Gastrocnemius medialis (tissue), 4 donors: ENCODE measurements around the gene HOXA7. TPM values are rescaled to one million over a fixed set of nuclear protein-coding genes. Genes with fewer than 3 reads are reported as not detected.

Experiments
- ATAC-seq, 2 donors: fragments of 150-250 bp; one replicate each; pipeline ENCODE4 v1.9.1; 2016
- DNase-seq, 2 donors: peaks; one replicate each; pipeline ENCODE4 v3.0.0-alpha.2; 2019
- H3K27ac ChIP-seq, 4 donors: fragments of 200-600 bp; sonication (generic); 1 replicate in 1 of 4; 2 replicates in 3 of 4; pipeline ENCODE4 v1.5.1; 2016 to 2018; ENCODE audit warnings: mild to moderate bottlenecking in 2 of 4, moderate library complexity in 1 of 4
- H3K27me3 ChIP-seq, 3 donors: fragments of 200-600 bp; sonication (generic) in 2 of 3; 1 replicate in 1 of 3; 2 replicates in 2 of 3; pipeline versions ENCODE4 v1.5.1 to v1.6.0; 2016 to 2019; ENCODE audit warnings: mild to moderate bottlenecking in 1 of 3, moderate library complexity in 1 of 3
- H3K36me3 ChIP-seq, 2 donors: fragments of 200-600 bp; sonication (generic) in 1 of 2; one replicate each; pipeline ENCODE4 v1.5.1; 2017 to 2018
- H3K4me1 ChIP-seq, 2 donors: fragments of 200-600 bp; sonication (generic) in 1 of 2; one replicate each; pipeline ENCODE4 v1.5.1; 2016 to 2017; ENCODE audit warnings: mild to moderate bottlenecking in 2 of 2
- H3K4me3 ChIP-seq, 4 donors: fragments of 200-600 bp; sonication (generic) in 3 of 4; 1 replicate in 1 of 4; 2 replicates in 3 of 4; pipeline ENCODE4 v1.5.1; 2016 to 2019; ENCODE audit warnings: mild to moderate bottlenecking in 2 of 4
- H3K9me3 ChIP-seq, 3 donors: fragments of 200-600 bp; sonication (generic) in 2 of 3; 1 replicate in 1 of 3; 2 replicates in 2 of 3; pipeline ENCODE4 v1.5.1; 2016 to 2019
- POLR2A ChIP-seq, 2 donors: fragments of 450-650 bp; IDR thresholded peaks; one replicate each; pipeline ENCODE4 v1.6.1; 2017; ENCODE audit warnings: antibody characterized with exemption in 2 of 2, mild to moderate bottlenecking in 2 of 2, moderate library complexity in 2 of 2
- in situ Hi-C, 4 donors: fragments of 200-750 bp; cut with MboI; loops; one replicate each; pipeline versions ENCODE4 v1.15.0 to v1.8.0; 2017; ENCODE audit warnings: low sequenced_read_pairs in 4 of 4
- intact Hi-C: fragments of 100-400 bp; cut with DNase I; formaldehyde crosslinking; loops from one replicate; pipeline ENCODE4 v1.15.1; 2023; ENCODE audit warnings: low total_unique reads
- total RNA-seq, 4 donors: library from RNA; depleted of rRNA; stranded (reverse); fragments of >200 nt; gene quantifications; one replicate each; pipeline versions ENCODE4 v1.1.0 to v1.2.3, GENCODE V29; 2016
- TF ChIP-seq, protein P1 (sequence below), 5 experiments: fragments of 450-650 bp in 3 of 5; fragments of 200-600 bp in 2 of 5; sonication (generic) in 2 of 5; IDR thresholded peaks in 4 of 5; conservative IDR thresholded peaks in 1 of 5; 1 replicate in 4 of 5; 2 replicates in 1 of 5; pipeline ENCODE4 v1.5.1; 2016 to 2019; ENCODE audit warnings: antibody characterized with exemption in 5 of 5, mild to moderate bottlenecking in 3 of 5, moderate library complexity in 3 of 5

HOXA7 gene
- total RNA-seq, 4 donors from 2014 or later, result 5.3 to 12.8 (median 8.6) TPM

DNA sequence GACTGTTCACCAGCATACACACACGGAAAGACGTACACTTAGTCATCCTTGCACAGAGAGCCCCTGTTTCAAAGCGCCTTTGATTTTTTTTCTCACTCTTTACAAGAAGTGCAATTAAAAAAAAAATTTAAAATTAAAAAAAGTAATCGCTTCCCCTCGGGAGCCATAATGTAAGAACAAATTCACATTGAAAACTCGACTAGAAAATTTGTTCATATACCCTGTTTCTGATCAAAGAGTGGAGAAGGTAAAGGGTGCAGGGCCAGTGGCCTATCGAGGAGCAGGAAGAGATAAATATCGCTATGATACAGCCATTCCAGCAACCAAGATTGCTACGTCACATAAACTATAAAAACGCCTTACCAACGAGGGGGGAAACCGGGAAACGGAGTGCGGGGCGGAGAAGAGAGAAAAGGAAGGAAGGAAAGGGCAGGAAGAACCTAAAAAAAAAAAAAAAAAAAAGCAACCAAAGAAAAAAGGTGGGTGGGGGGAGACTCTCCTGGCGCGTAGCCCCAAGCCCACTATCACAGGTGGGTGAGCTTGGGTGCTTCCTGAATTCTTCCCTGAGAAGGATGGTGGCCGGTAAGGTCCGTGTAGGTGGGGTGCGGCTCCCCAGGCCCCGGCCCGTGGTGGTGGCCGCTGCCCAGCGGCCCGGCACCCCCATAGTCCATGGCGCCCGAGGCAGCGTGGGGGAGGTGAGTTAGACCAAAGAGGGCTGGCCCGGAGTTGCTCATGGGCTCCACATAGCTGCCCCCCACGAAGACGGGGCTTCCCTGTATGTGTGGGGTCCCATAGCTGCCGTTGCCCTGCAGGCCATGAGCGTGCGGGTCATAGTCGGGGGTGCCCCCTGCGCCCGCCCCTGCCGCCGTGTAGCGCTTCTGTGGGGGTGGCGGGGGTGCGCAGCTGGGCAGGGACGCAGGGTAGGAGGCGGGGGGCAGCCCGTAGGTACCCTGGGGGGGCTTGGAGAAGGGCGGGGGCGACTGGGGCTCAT lies 48.8 kb downstream of the HOXA7 start:
- H3K27me3 ChIP-seq, result no peaks in the 10 kb centered on the region
- no peaks in the 10 kb centered on the region for H3K36me3 ChIP-seq
- DNase-seq (no peak), ATAC-seq (no peak)
- TF ChIP-seq POLR2A (IDR thresholded peaks at IDR 0.05), result no peak
- TF ChIP-seq, protein P1, sequence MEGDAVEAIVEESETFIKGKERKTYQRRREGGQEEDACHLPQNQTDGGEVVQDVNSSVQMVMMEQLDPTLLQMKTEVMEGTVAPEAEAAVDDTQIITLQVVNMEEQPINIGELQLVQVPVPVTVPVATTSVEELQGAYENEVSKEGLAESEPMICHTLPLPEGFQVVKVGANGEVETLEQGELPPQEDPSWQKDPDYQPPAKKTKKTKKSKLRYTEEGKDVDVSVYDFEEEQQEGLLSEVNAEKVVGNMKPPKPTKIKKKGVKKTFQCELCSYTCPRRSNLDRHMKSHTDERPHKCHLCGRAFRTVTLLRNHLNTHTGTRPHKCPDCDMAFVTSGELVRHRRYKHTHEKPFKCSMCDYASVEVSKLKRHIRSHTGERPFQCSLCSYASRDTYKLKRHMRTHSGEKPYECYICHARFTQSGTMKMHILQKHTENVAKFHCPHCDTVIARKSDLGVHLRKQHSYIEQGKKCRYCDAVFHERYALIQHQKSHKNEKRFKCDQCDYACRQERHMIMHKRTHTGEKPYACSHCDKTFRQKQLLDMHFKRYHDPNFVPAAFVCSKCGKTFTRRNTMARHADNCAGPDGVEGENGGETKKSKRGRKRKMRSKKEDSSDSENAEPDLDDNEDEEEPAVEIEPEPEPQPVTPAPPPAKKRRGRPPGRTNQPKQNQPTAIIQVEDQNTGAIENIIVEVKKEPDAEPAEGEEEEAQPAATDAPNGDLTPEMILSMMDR (IDR thresholded peaks at IDR 0.05 in 4 of 5, conservative IDR thresholded peaks at IDR 0.05 in 1 of 5), result no peak
- peak overlapping the region; percentile 30 to 65 (median 44) for H3K4me3 ChIP-seq
- intact Hi-C loops (no loop called here), in situ Hi-C loops (no loop called here)
- H3K27ac ChIP-seq, result peak overlapping the region; percentile 67 to 78 (median 76)
- H3K4me1 ChIP-seq, result peaks cover 21 to 33% of the 10 kb centered on the region in 2 donors
- H3K9me3 ChIP-seq, result no peaks in the 10 kb centered on the region

DNA sequence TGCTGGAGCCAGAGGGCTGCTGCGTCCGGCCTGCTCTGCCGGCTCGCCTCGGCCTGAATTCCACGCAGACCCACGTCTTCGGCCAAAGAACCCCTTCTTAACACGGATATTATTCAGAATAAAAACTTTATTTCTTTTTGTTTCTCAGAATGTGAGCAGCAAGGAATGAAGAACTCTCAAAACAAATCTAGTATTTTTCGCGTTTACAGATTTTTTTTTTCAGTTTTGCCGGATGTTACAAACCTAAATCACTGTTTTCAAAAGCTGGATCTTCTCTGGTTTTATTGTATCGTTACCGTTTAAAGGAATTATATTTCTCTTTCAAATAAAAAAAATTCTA lies 49.6 kb downstream of the HOXA7 start:
- DNase-seq (no peak), ATAC-seq (no peak)
- Histone ChIP-seq H3K36me3 (no peaks in the 10 kb centered on the region), H3K27ac (peak overlapping the region; percentile 65 to 78 (median 76)), H3K27me3 (no peaks in the 10 kb centered on the region), H3K9me3 (no peaks in the 10 kb centered on the region), H3K4me1 (peaks cover 14 to 25% of the 10 kb centered on the region in 2 donors), H3K4me3 (peak overlapping the region; percentile 52 to 65 (median 54))
- no peak for TF ChIP-seq POLR2A (IDR thresholded peaks at IDR 0.05)
- TF ChIP-seq, protein P1 (IDR thresholded peaks at IDR 0.05 in 4 of 5, conservative IDR thresholded peaks at IDR 0.05 in 1 of 5), result no peak
- intact Hi-C loops, result no loop called here
- in situ Hi-C loops, result no loop called here

DNA sequence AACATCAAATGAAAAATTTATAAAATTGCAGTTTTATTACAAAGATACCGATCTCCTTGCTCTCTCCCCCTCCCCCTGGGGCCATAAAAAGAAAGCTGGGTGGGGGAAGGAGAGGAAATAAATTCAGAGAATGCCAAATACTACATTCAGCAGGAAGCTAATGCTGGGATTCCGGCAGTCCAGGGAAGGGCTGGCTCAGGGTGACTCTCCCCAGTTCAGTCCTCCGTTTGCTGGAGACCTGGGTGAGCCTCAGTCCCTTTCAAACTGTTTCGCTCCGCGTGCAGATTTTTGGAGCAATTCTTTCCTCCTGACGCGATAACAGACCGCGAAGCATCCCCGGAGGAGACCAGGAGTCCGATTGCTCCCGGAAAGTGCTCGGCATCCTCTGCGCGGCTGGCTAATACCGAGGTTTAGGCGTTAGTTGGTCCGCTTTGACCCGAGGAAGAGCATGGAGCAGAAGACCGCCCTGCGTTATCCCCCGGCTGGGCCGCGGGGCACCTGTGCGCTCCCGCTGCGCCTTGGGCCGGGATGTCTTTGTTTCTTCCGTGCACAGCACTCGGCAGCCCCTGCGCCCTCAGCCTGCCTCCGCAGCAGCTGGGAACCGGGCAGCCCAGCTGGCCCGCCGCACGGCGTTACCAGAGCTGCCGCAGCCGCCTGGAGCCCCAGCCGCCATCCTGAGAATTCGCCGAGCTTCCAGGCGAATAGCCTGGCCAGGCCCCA lies 50.1 kb downstream of the HOXA7 start:
- TF ChIP-seq, protein P1 (IDR thresholded peaks at IDR 0.05 in 4 of 5, conservative IDR thresholded peaks at IDR 0.05 in 1 of 5), result no peak
- TF ChIP-seq POLR2A (IDR thresholded peaks at IDR 0.05), result no peak
- intact Hi-C loops (no loop called here), in situ Hi-C loops (no loop called here)
- H3K9me3 ChIP-seq, result no peaks in the 10 kb centered on the region
- peak overlapping the region; percentile 65 to 78 (median 76) for H3K27ac ChIP-seq
- DNase-seq, result no peak
- peaks cover 9 to 20% of the 10 kb centered on the region in 2 donors for H3K4me1 ChIP-seq
- peak; percentile 13 to 18 for ATAC-seq
- no peaks in the 10 kb centered on the region for H3K36me3 ChIP-seq
- peak overlapping the region; percentile 52 to 65 (median 54) for H3K4me3 ChIP-seq
- H3K27me3 ChIP-seq, result no peaks in the 10 kb centered on the region

DNA sequence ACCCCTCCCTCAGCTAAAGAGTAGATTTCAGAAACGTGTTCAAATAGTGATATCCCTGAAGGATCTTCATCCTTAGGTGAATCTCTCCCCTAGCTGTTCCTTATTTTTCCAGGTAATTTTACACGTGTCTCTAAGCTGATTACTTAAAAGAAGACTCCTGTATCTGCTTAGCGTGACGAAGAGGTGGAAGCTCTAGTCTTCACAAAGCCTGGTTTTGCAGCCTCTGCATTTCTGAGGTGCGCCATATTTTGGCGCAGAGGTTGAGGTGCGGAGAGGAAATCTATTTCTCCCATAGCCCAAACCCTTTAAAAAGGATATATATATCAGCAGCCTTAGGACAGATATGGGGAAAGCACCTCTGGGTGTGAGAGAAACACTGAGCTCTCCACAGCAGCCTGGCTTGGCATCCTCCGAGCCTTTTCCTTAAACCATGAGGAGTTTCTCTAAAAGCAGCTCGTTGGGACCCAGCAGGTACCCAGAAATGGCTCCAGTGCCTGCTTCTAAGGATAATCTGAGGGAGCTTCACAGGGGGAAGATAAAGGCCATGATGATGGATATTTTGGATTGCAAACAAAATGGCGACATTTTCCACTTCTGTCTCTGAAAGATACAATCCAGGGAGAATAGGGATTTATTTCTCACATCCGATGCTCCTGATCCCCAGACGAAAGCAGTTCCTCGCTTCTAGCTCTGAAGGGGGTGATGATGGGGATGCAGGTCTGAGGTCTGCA lies 51.0 kb downstream of the HOXA7 start:
- intact Hi-C loops (no loop called here), in situ Hi-C loops (no loop called here)
- Histone ChIP-seq H3K4me3 (peak overlapping the region in 1 of 4 donors; percentile 53), H3K36me3 (no peaks in the 10 kb centered on the region), H3K4me1 (peaks cover under 1 to 11% of the 10 kb centered on the region in 2 donors), H3K9me3 (no peaks in the 10 kb centered on the region), H3K27ac (peak overlapping the region in 2 of 4 donors; percentile 75 to 78), H3K27me3 (no peaks in the 10 kb centered on the region)
- ATAC-seq, result no peak
- TF ChIP-seq POLR2A (IDR thresholded peaks at IDR 0.05), result no peak
- TF ChIP-seq, protein P1 (IDR thresholded peaks at IDR 0.05 in 4 of 5, conservative IDR thresholded peaks at IDR 0.05 in 1 of 5), result no peak
- no peak for DNase-seq
